CD4-positive, alpha-beta T cell (primary cell): ENCODE results near the gene TBCB. TPM values are rescaled to one million over a fixed set of nuclear protein-coding genes. Genes with fewer than 3 reads are reported as not detected.

Experiments used
- ATAC-seq: fragments of 200-7000 bp; cut with Tn5 transposase; one replicate; pipeline ENCODE4 v1.10.0; 2022; ENCODE audit warnings: mild to moderate bottlenecking; ENCODE audit not compliant: poor library complexity
- CTCF ChIA-PET: fragments of 350-600 bp; sonication (Branson Sonifier 250); formaldehyde crosslinking; loops from one replicate; lab custom pipeline; 2021; ENCODE audit warnings: antibody characterized with exemption, inconsistent platforms; lab: Charles Lee
- POLR2A ChIA-PET: fragments of 350-600 bp; sonication (Branson Sonifier 250); formaldehyde crosslinking; loops from one replicate; lab custom pipeline; 2021; ENCODE audit warnings: antibody characterized with exemption, inconsistent platforms; lab: Charles Lee
- DNase-seq, 14 experiments: peaks; one replicate each; pipeline ENCODE4 v3.0.0-alpha.2; 2013 to 2020; ENCODE audit warnings: mixed read lengths in 2 of 14
- H3K27ac ChIP-seq, 2 donors: one replicate each; pipeline versions ENCODE4 v1.5.1 to v1.7.0; 2013; ENCODE audit warnings: low read length in 2 of 2, low read depth in 1 of 2, mild to moderate bottlenecking in 1 of 2
- H3K27me3 ChIP-seq, 2 experiments: 1 replicate in 1 of 2; 2 replicates in 1 of 2; pipeline versions ENCODE4 v1.6.1 to v1.7.0; 2013; ENCODE audit warnings: low read length in 2 of 2, control low read depth in 1 of 2, mild to moderate bottlenecking in 1 of 2, moderate library complexity in 1 of 2; ENCODE audit not compliant: insufficient read depth in 2 of 2, control insufficient read depth in 1 of 2
- H3K36me3 ChIP-seq: one replicate; pipeline ENCODE4 v1.6.1; 2013; ENCODE audit warnings: low read length, control low read depth; ENCODE audit not compliant: insufficient read depth
- H3K4me1 ChIP-seq: one replicate; pipeline ENCODE4 v1.6.1; 2013; ENCODE audit warnings: low read length, control low read depth; ENCODE audit not compliant: insufficient read depth
- H3K4me3 ChIP-seq: one replicate; pipeline ENCODE4 v1.5.1; 2013; ENCODE audit warnings: mild to moderate bottlenecking, low read length, moderate library complexity
- H3K9me3 ChIP-seq, 2 experiments: 1 replicate in 1 of 2; 2 replicates in 1 of 2; pipeline versions ENCODE4 v1.6.1 to v1.7.0; 2013; ENCODE audit warnings: low read length in 2 of 2, mild to moderate bottlenecking in 2 of 2, control low read depth in 1 of 2, moderate library complexity in 1 of 2; ENCODE audit not compliant: control insufficient read depth in 1 of 2, insufficient read depth in 1 of 2
- H3K27ac Mint-ChIP-seq: one replicate; pipeline ENCODE4 v1.8.0; 2020; ENCODE audit warnings: mixed read lengths
- H3K27me3 Mint-ChIP-seq: one replicate; pipeline ENCODE4 v1.8.0; 2021; ENCODE audit warnings: mixed read lengths
- H3K36me3 Mint-ChIP-seq: one replicate; pipeline ENCODE4 v1.8.0; 2021; ENCODE audit warnings: low read depth, mixed read lengths
- H3K4me1 Mint-ChIP-seq: one replicate; pipeline ENCODE4 v1.8.0; 2021; ENCODE audit warnings: low read depth, mixed read lengths
- H3K4me3 Mint-ChIP-seq: one replicate; pipeline ENCODE4 v1.8.0; 2020; ENCODE audit warnings: mild to moderate bottlenecking, mixed read lengths
- H3K9me3 Mint-ChIP-seq: one replicate; pipeline ENCODE4 v1.8.0; 2020; ENCODE audit warnings: mixed read lengths
- intact Hi-C, 2 experiments: fragments of 100-400 bp; cut with DNase I in 1 of 2; cut with micrococcal nuclease in 1 of 2; formaldehyde crosslinking; loops; one replicate each; pipeline versions ENCODE4 v1.15.1 to v1.9.0; 2023 to 2025; cut with DNase I, micrococcal nuclease
- total RNA-seq, 174 experiments: library from RNA in 2 of 174; stranded (reverse) in 2 of 174; gene quantifications; one replicate each; pipeline ENCODE4 v1.2.3 and lab custom pipeline; 2021 to 2026
- TF ChIP-seq, protein P1 (sequence below): fragments of 200-600 bp; IDR thresholded peaks from one replicate; pipeline ENCODE4 v1.8.0; 2022; ENCODE audit warnings: antibody characterized with exemption, mild to moderate bottlenecking

Gene TBCB
- total RNA-seq, 2 experiments from 2014 or later: 67.5 to 68.0 TPM

DNA sequence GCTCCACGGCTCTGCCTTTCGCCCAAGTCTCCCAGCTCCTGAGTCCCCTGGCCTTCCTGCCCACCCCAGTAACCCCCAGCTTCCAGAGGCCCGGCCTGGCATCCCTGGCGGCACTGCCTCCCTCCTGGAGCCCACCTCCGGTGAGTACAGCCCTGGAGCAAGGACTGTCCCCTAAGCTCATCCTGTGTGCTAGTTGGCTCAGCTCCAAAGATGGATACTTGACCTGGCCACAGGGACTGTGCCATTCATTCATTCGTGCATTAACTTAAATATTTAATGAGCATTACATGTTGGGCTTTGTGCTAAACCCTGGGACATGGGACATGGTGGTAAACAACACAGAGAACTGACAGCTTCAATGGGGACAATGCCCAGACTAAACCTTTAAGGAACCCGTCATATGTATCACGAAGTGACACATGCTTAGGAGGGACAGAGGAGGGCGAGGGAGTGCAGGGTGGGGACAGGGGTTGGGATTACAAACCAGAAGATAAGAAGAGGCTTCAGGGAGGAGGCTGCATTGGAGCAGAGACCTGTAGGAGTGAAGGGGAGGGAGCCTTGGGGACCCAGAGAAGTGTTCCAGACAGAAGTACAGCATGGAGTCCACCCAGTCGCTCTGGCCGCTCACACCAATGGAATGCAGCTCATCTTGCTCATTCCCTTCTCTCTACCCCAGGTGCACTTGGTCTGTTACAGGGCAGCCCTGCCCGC lies 11.3 kb upstream of the TBCB start:
- DNase-seq: no peak
- no peak overlapping the region for H3K4me3 Mint-ChIP-seq
- peaks cover 3% of the 10 kb centered on the region for H3K36me3 ChIP-seq
- H3K27ac ChIP-seq: no peak overlapping the region
- no peaks in the 10 kb centered on the region for H3K9me3 Mint-ChIP-seq
- POLR2A ChIA-PET: interaction anchor here (0.9 kb wide), 1 partner anchor 11 kb away, joined by 3 read pairs; the partner anchor contains the start of gene POLR2I
- peaks cover 8% of the 10 kb centered on the region for H3K36me3 Mint-ChIP-seq
- H3K27me3 ChIP-seq: no peaks in the 10 kb centered on the region
- intact Hi-C loops: no loop called here
- H3K9me3 ChIP-seq: no peaks in the 10 kb centered on the region
- H3K4me1 ChIP-seq: no peaks in the 10 kb centered on the region
- CTCF ChIA-PET: no interaction called here
- no peaks in the 10 kb centered on the region for H3K27me3 Mint-ChIP-seq
- TF ChIP-seq, protein P1, sequence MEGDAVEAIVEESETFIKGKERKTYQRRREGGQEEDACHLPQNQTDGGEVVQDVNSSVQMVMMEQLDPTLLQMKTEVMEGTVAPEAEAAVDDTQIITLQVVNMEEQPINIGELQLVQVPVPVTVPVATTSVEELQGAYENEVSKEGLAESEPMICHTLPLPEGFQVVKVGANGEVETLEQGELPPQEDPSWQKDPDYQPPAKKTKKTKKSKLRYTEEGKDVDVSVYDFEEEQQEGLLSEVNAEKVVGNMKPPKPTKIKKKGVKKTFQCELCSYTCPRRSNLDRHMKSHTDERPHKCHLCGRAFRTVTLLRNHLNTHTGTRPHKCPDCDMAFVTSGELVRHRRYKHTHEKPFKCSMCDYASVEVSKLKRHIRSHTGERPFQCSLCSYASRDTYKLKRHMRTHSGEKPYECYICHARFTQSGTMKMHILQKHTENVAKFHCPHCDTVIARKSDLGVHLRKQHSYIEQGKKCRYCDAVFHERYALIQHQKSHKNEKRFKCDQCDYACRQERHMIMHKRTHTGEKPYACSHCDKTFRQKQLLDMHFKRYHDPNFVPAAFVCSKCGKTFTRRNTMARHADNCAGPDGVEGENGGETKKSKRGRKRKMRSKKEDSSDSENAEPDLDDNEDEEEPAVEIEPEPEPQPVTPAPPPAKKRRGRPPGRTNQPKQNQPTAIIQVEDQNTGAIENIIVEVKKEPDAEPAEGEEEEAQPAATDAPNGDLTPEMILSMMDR: no peak
- no peak overlapping the region for H3K27ac Mint-ChIP-seq
- H3K4me1 Mint-ChIP-seq: no peaks in the 10 kb centered on the region
- no peak overlapping the region for H3K4me3 ChIP-seq
- no peak for ATAC-seq

GRCh38 chr19:36106441-36106840 lies 8.8 kb upstream of the TBCB start:
- H3K27ac Mint-ChIP-seq: no peak overlapping the region
- ATAC-seq (no peak), DNase-seq (no peak)
- intact Hi-C loops: no loop called here
- Histone ChIP-seq H3K27ac (no peak overlapping the region), H3K36me3 (peaks cover 7% of the 10 kb centered on the region), H3K9me3 (no peaks in the 10 kb centered on the region), H3K4me3 (no peak overlapping the region), H3K27me3 (no peaks in the 10 kb centered on the region), H3K4me1 (no peaks in the 10 kb centered on the region)
- ChIA-PET CTCF (no interaction called here), POLR2A (interaction anchor here (0.9 kb wide), 1 partner anchor 8 kb away, joined by 5 read pairs; the partner anchor contains the start of genes POLR2I and TBCB)
- H3K4me3 Mint-ChIP-seq: no peak overlapping the region
- peaks cover 9% of the 10 kb centered on the region for H3K36me3 Mint-ChIP-seq
- no peaks in the 10 kb centered on the region for H3K27me3 Mint-ChIP-seq
- TF ChIP-seq, protein P1: no peak
- H3K9me3 Mint-ChIP-seq: no peaks in the 10 kb centered on the region
- no peaks in the 10 kb centered on the region for H3K4me1 Mint-ChIP-seq

GRCh38 chr19:36106991-36107390 lies 8.3 kb upstream of the TBCB start:
- Mint-ChIP-seq H3K4me3 (no peak overlapping the region), H3K9me3 (no peaks in the 10 kb centered on the region), H3K27ac (no peak overlapping the region), H3K36me3 (peaks cover 13% of the 10 kb centered on the region), H3K4me1 (no peaks in the 10 kb centered on the region), H3K27me3 (no peaks in the 10 kb centered on the region)
- Histone ChIP-seq H3K4me3 (no peak overlapping the region), H3K36me3 (peaks cover 7% of the 10 kb centered on the region), H3K9me3 (no peaks in the 10 kb centered on the region), H3K27me3 (no peaks in the 10 kb centered on the region), H3K27ac (no peak overlapping the region), H3K4me1 (no peaks in the 10 kb centered on the region)
- no peak for ATAC-seq
- TF ChIP-seq, protein P1: no peak
- DNase-seq: no peak
- ChIA-PET POLR2A (interaction anchor here (0.9 kb wide), 1 partner anchor 8 kb away, joined by 5 read pairs; the partner anchor contains the start of genes POLR2I and TBCB), CTCF (no interaction called here)
- intact Hi-C loops: no loop called here
